ENCODE results near the gene RILPL2.
"Not testable (repeated sequence)": the region's sequence is repeated elsewhere in the genome, so short reads cannot be mapped to it uniquely, and the experiment has no call there.

The RILPL2 gene

DNA sequence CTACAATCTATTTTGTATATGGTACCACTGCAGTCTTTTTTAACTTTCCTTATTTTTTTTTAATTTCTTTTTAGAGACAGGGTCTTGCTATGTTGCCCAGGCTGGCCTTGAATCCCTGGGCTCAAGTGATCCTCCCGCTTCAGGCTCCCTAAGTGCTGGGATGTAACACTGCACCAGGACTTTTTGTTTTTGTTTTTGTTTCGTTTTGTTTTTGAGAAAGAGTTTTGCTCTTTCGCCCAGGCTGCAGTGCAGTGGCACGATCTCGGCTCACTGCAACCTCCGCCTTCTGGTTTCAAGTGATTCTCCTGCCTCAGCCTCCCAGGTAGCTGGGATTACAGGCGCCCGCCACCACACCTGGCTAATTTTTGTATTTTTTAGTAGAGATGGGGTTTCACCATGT is 7.4 kb downstream of the RILPL2 start:
- H3K9me3 ChIP-seq (replicated peaks in 1 of 2; ENCODE audit: control insufficient read depth in 2 of 2, insufficient read depth in 1 of 2, low read depth in 1 of 2, low read length in 2 of 2); H2AFZ ChIP-seq (ENCODE audit: low read length); H3K4me3 ChIP-seq (ENCODE audit: low read length in 2 of 2); H2AK5ac ChIP-seq (ENCODE audit: low read depth, low read length); H2BK12ac ChIP-seq (ENCODE audit: low read length); H3K36me3 ChIP-seq (replicated peaks in 1 of 2; ENCODE audit: control insufficient read depth in 2 of 2, insufficient read depth in 2 of 2, low read length in 2 of 2); H3K4ac ChIP-seq (ENCODE audit: low read length); H3K4me1 ChIP-seq (ENCODE audit: control insufficient read depth in 2 of 2, insufficient read depth in 1 of 2, low read depth in 1 of 2, low read length in 2 of 2); H4K8ac ChIP-seq (ENCODE audit: low read depth, low read length); H2BK120ac ChIP-seq (ENCODE audit: low read depth, low read length); H3K79me1 ChIP-seq (ENCODE audit: low read depth, low read length); H3K27me3 ChIP-seq (ENCODE audit: control insufficient read depth in 3 of 3, insufficient read depth in 3 of 3, low read depth in 1 of 3, low read length in 3 of 3); H3K18ac ChIP-seq (ENCODE audit: low read length); H3K14ac ChIP-seq (ENCODE audit: low read length); H3K23ac ChIP-seq (ENCODE audit: low read depth, low read length, poor library complexity); H2BK15ac ChIP-seq (ENCODE audit: low read length); H3K4me2 ChIP-seq (ENCODE audit: insufficient read depth, low read length, poor library complexity, severe bottlenecking); H3K9ac ChIP-seq (ENCODE audit: low read depth, low read length, poor library complexity); H3K27ac ChIP-seq (replicated peaks; ENCODE audit: low read length); DNase-seq (ENCODE audit: low spot score); H2BK5ac ChIP-seq (ENCODE audit: low read length); H4K91ac ChIP-seq (ENCODE audit: low read depth, low read length, poor library complexity): not testable (repeated sequence)
- WGBS, 2 donors (ENCODE audit: extremely low coverage in 2 of 2, insufficient read length in 2 of 2, insufficient replicate concordance in 1 of 2): no CpG with 5 or more reads among the region's 8 CpGs

DNA sequence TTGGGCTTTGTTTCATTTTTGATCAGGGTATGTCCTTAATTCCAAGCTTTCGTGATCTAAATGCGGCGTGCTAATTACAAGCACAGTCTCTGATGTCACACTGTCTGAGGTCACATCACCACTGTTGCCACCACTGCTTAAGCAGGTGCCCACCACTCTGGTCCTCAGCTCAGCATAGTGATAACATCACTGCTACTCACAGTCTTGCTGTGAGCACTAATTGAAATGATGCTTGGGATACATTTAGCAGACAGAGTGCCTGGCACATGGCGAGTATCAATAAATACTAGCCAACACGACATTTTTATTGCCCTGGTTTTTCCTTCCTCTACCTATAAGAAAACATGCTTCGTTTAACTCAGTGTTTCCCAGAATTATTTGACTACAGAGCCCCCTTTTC is 7.9 kb downstream of the RILPL2 start:
- Histone ChIP-seq H3K9me3 (replicated peaks in 1 of 2; ENCODE audit: control insufficient read depth in 2 of 2, insufficient read depth in 1 of 2, low read depth in 1 of 2, low read length in 2 of 2) (peaks cover 0 to 3% of the 10 kb centered on the region in 2 donors), H3K27ac (replicated peaks; ENCODE audit: low read length) (no peak overlapping the region), H3K4me2 (ENCODE audit: insufficient read depth, low read length, poor library complexity, severe bottlenecking) (no peak overlapping the region), H3K79me1 (ENCODE audit: low read depth, low read length) (no peaks in the 10 kb centered on the region), H2BK5ac (ENCODE audit: low read length) (no peak overlapping the region), H3K4ac (ENCODE audit: low read length) (no peak overlapping the region), H3K4me3 (ENCODE audit: low read length in 2 of 2) (no peak overlapping the region), H2BK120ac (ENCODE audit: low read depth, low read length) (no peak overlapping the region), H3K4me1 (ENCODE audit: control insufficient read depth in 2 of 2, insufficient read depth in 1 of 2, low read depth in 1 of 2, low read length in 2 of 2) (no peaks in the 10 kb centered on the region), H3K18ac (ENCODE audit: low read length) (no peak overlapping the region), H3K36me3 (replicated peaks in 1 of 2; ENCODE audit: control insufficient read depth in 2 of 2, insufficient read depth in 2 of 2, low read length in 2 of 2) (peaks cover 2 to 5% of the 10 kb centered on the region in 2 donors), H4K8ac (ENCODE audit: low read depth, low read length) (no peak overlapping the region), H3K9ac (ENCODE audit: low read depth, low read length, poor library complexity) (no peak overlapping the region), H3K27me3 (ENCODE audit: control insufficient read depth in 3 of 3, insufficient read depth in 3 of 3, low read depth in 1 of 3, low read length in 3 of 3) (no peaks in the 10 kb centered on the region), H3K14ac (ENCODE audit: low read length) (no peak overlapping the region), H4K91ac (ENCODE audit: low read depth, low read length, poor library complexity) (no peak overlapping the region), H3K23ac (ENCODE audit: low read depth, low read length, poor library complexity) (no peak overlapping the region), H2AFZ (ENCODE audit: low read length) (no peak overlapping the region), H2AK5ac (ENCODE audit: low read depth, low read length) (no peak overlapping the region), H2BK12ac (ENCODE audit: low read length) (no peak overlapping the region), H2BK15ac (ENCODE audit: low read length) (no peak overlapping the region)
- DNase-seq (ENCODE audit: low spot score): no peak
- WGBS, 2 donors (ENCODE audit: extremely low coverage in 2 of 2, insufficient read length in 2 of 2, insufficient replicate concordance in 1 of 2): no CpG with 5 or more reads among the region's 6 CpGs

DNA sequence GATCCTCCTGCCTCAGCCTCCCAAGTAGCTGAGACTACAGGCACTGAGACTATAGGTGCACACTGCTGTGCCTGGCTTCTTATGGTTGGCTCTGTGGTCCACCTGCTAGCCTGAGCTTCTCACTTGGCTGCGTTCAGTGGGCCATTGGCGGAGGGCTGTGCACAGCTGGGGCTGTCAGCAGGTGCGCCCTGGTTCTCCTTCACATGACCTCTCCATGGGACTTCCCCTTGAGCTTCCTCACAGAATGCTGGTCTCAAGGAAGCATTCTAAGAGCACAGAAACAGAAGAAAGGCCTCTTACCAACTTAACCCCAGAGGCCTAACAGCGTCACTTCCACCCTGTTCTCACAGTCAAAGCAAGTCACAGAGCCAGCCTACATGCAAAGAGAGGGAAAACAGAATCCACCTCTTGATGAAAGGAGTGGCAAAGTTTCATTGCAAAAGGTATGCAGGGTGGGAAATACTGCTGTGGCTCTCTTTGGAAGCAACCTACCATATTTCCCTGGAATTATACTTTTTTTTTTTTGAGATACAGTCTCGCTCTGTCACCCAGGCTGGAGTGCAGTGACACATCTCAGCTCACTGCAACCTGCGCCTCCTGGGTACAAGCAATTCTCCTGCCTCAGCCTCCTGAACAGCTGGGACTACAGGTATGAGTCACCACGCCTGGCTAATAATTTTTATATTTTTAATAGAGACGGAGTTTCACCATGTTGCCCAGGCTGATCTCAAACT is 9.3 kb downstream of the RILPL2 start:
- no peak overlapping the region for H2AK5ac ChIP-seq (ENCODE audit: low read depth, low read length)
- H3K9ac ChIP-seq (ENCODE audit: low read depth, low read length, poor library complexity): peak overlapping the region; percentile 67
- H3K4me2 ChIP-seq (ENCODE audit: insufficient read depth, low read length, poor library complexity, severe bottlenecking): no peak overlapping the region
- peak overlapping the region; percentile 98 for H3K14ac ChIP-seq (ENCODE audit: low read length)
- no peak overlapping the region for H2AFZ ChIP-seq (ENCODE audit: low read length)
- no peaks in the 10 kb centered on the region for H3K27me3 ChIP-seq (ENCODE audit: control insufficient read depth in 3 of 3, insufficient read depth in 3 of 3, low read depth in 1 of 3, low read length in 3 of 3)
- H4K8ac ChIP-seq (ENCODE audit: low read depth, low read length): peak overlapping the region; percentile 95
- H3K9me3 ChIP-seq (replicated peaks in 1 of 2; ENCODE audit: control insufficient read depth in 2 of 2, insufficient read depth in 1 of 2, low read depth in 1 of 2, low read length in 2 of 2): peaks cover 0 to 3% of the 10 kb centered on the region in 2 donors
- H2BK120ac ChIP-seq (ENCODE audit: low read depth, low read length): no peak overlapping the region
- no peak overlapping the region for H2BK5ac ChIP-seq (ENCODE audit: low read length)
- H3K18ac ChIP-seq (ENCODE audit: low read length): no peak overlapping the region
- H3K4me1 ChIP-seq (ENCODE audit: control insufficient read depth in 2 of 2, insufficient read depth in 1 of 2, low read depth in 1 of 2, low read length in 2 of 2): no peaks in the 10 kb centered on the region
- no peak overlapping the region for H3K27ac ChIP-seq (replicated peaks; ENCODE audit: low read length)
- no peak for DNase-seq (ENCODE audit: low spot score)
- no peak overlapping the region for H2BK12ac ChIP-seq (ENCODE audit: low read length)
- peaks cover 2 to 12% of the 10 kb centered on the region in 2 donors for H3K36me3 ChIP-seq (replicated peaks in 1 of 2; ENCODE audit: control insufficient read depth in 2 of 2, insufficient read depth in 2 of 2, low read length in 2 of 2)
- H2BK15ac ChIP-seq (ENCODE audit: low read length): no peak overlapping the region
- no peak overlapping the region for H3K4ac ChIP-seq (ENCODE audit: low read length)
- H4K91ac ChIP-seq (ENCODE audit: low read depth, low read length, poor library complexity): no peak overlapping the region
- H3K23ac ChIP-seq (ENCODE audit: low read depth, low read length, poor library complexity): peak overlapping the region; percentile 47
- WGBS, 2 donors (ENCODE audit: extremely low coverage in 2 of 2, insufficient read length in 2 of 2, insufficient replicate concordance in 1 of 2): no CpG with 5 or more reads among the region's 8 CpGs
- H3K79me1 ChIP-seq (ENCODE audit: low read depth, low read length): peaks cover 1% of the 10 kb centered on the region
- H3K4me3 ChIP-seq (ENCODE audit: low read length in 2 of 2): no peak overlapping the region

DNA sequence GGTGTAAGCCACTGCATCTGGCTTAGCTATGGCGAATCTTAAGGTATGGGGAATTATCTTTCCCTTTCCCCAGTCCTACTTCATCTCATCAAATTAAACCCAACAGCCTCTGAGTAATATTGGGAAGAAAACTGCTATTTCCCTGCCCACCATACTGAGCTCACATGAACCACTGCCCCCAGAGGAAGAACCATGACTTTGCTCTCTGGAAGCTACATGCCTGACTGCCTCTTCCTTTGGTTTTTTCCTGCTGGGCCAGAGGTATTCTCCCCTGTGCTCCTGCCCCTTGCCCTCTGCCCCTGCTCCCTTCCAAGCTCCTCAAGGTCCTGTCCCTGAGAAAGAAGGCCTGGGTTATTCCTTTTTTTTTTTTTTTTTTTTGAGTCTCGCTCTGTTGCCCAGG is 15.2 kb downstream of the RILPL2 start:
- H3K27ac ChIP-seq (replicated peaks; ENCODE audit: low read length): no peak overlapping the region
- no peak overlapping the region for H3K4me2 ChIP-seq (ENCODE audit: insufficient read depth, low read length, poor library complexity, severe bottlenecking)
- peaks cover 2 to 10% of the 10 kb centered on the region in 2 donors for H3K36me3 ChIP-seq (replicated peaks in 1 of 2; ENCODE audit: control insufficient read depth in 2 of 2, insufficient read depth in 2 of 2, low read length in 2 of 2)
- H2AFZ ChIP-seq (ENCODE audit: low read length): no peak overlapping the region
- H3K27me3 ChIP-seq (ENCODE audit: control insufficient read depth in 3 of 3, insufficient read depth in 3 of 3, low read depth in 1 of 3, low read length in 3 of 3): no peaks in the 10 kb centered on the region
- no peak overlapping the region for H2BK12ac ChIP-seq (ENCODE audit: low read length)
- no peak overlapping the region for H2BK120ac ChIP-seq (ENCODE audit: low read depth, low read length)
- no peak overlapping the region for H2AK5ac ChIP-seq (ENCODE audit: low read depth, low read length)
- H2BK15ac ChIP-seq (ENCODE audit: low read length): no peak overlapping the region
- no peak overlapping the region for H4K8ac ChIP-seq (ENCODE audit: low read depth, low read length)
- H3K4me1 ChIP-seq (ENCODE audit: control insufficient read depth in 2 of 2, insufficient read depth in 1 of 2, low read depth in 1 of 2, low read length in 2 of 2): no peaks in the 10 kb centered on the region
- no peak overlapping the region for H2BK5ac ChIP-seq (ENCODE audit: low read length)
- H3K4ac ChIP-seq (ENCODE audit: low read length): no peak overlapping the region
- H3K18ac ChIP-seq (ENCODE audit: low read length): no peak overlapping the region
- H3K14ac ChIP-seq (ENCODE audit: low read length): no peak overlapping the region
- DNase-seq (ENCODE audit: low spot score): no peak
- H3K9me3 ChIP-seq (replicated peaks in 1 of 2; ENCODE audit: control insufficient read depth in 2 of 2, insufficient read depth in 1 of 2, low read depth in 1 of 2, low read length in 2 of 2): peaks cover 0 to 3% of the 10 kb centered on the region in 2 donors
- H3K4me3 ChIP-seq (ENCODE audit: low read length in 2 of 2): no peak overlapping the region
- peaks cover 1% of the 10 kb centered on the region for H3K79me1 ChIP-seq (ENCODE audit: low read depth, low read length)
- no peak overlapping the region for H3K9ac ChIP-seq (ENCODE audit: low read depth, low read length, poor library complexity)
- no CpG with 5 or more reads among the region's 2 CpGs for WGBS, 2 donors (ENCODE audit: extremely low coverage in 2 of 2, insufficient read length in 2 of 2, insufficient replicate concordance in 1 of 2)
- H4K91ac ChIP-seq (ENCODE audit: low read depth, low read length, poor library complexity): no peak overlapping the region
- H3K23ac ChIP-seq (ENCODE audit: low read depth, low read length, poor library complexity): no peak overlapping the region

Measured in neuronal stem cell (in vitro differentiated cells).